Measurements from ENCODE around the gene MOBP.

Gene MOBP

GRCh38 chr3:39476783-39477182, 9.3 kb downstream of the MOBP start:
- H4K20me1 ChIP-seq (ENCODE audit: insufficient read depth, low read length, poor library complexity, severe bottlenecking), result no peaks in the 10 kb centered on the region
- no peaks in the 10 kb centered on the region for H3K79me2 ChIP-seq (ENCODE audit: insufficient read depth, low read length)
- H3K4me1 ChIP-seq (ENCODE audit: insufficient read depth, low read length, poor library complexity, severe bottlenecking), result peaks cover 8% of the 10 kb centered on the region
- H3K4me2 ChIP-seq (ENCODE audit: low read depth, low read length, poor library complexity, severe bottlenecking), result no peak overlapping the region
- H3K27me3 ChIP-seq (ENCODE audit: insufficient read depth, low read length, poor library complexity, severe bottlenecking), result no peaks in the 10 kb centered on the region
- no peaks in the 10 kb centered on the region for H3K36me3 ChIP-seq (ENCODE audit: insufficient read depth, low read length)
- H3F3A ChIP-seq (ENCODE audit: low read depth), result no peaks in the 10 kb centered on the region
- TF ChIP-seq CTCF (conservative IDR thresholded peaks at IDR 0.05; ENCODE audit: low read length), result no peak
- no peak for TF ChIP-seq EZH2phosphoT487 (IDR thresholded peaks at IDR 0.05; ENCODE audit: borderline replicate concordance)
- H3K9me2 ChIP-seq (replicated peaks; ENCODE audit: low read depth, low read length), result no peaks in the 10 kb centered on the region
- no peak overlapping the region for H3K4me3 ChIP-seq (ENCODE audit: low read length, poor library complexity, severe bottlenecking)
- no peak overlapping the region for H3K9ac ChIP-seq (ENCODE audit: low read depth, low read length, poor library complexity, severe bottlenecking)
- no peak overlapping the region for H2AFZ ChIP-seq (ENCODE audit: low read length)
- no peaks in the 10 kb centered on the region for H3K9me3 ChIP-seq (ENCODE audit: insufficient read depth, low read depth, low read length)

GRCh38 chr3:39478226-39478625, 10.7 kb downstream of the MOBP start:
- Histone ChIP-seq H4K20me1 (ENCODE audit: insufficient read depth, low read length, poor library complexity, severe bottlenecking) (no peaks in the 10 kb centered on the region), H2AFZ (ENCODE audit: low read length) (no peak overlapping the region), H3F3A (ENCODE audit: low read depth) (no peaks in the 10 kb centered on the region), H3K4me3 (ENCODE audit: low read length, poor library complexity, severe bottlenecking) (no peak overlapping the region), H3K79me2 (ENCODE audit: insufficient read depth, low read length) (no peaks in the 10 kb centered on the region), H3K4me1 (ENCODE audit: insufficient read depth, low read length, poor library complexity, severe bottlenecking) (peaks cover 6% of the 10 kb centered on the region), H3K9ac (ENCODE audit: low read depth, low read length, poor library complexity, severe bottlenecking) (no peak overlapping the region), H3K27me3 (ENCODE audit: insufficient read depth, low read length, poor library complexity, severe bottlenecking) (no peaks in the 10 kb centered on the region), H3K36me3 (ENCODE audit: insufficient read depth, low read length) (no peaks in the 10 kb centered on the region), H3K9me3 (ENCODE audit: insufficient read depth, low read depth, low read length) (no peaks in the 10 kb centered on the region), H3K4me2 (ENCODE audit: low read depth, low read length, poor library complexity, severe bottlenecking) (no peak overlapping the region), H3K9me2 (replicated peaks; ENCODE audit: low read depth, low read length) (no peaks in the 10 kb centered on the region)
- TF ChIP-seq CTCF (conservative IDR thresholded peaks at IDR 0.05; ENCODE audit: low read length) (no peak), EZH2phosphoT487 (IDR thresholded peaks at IDR 0.05; ENCODE audit: borderline replicate concordance) (no peak)

- TF ChIP-seq CTCF (conservative IDR thresholded peaks at IDR 0.05; ENCODE audit: low read length), result no peak
- TF ChIP-seq EZH2phosphoT487 (IDR thresholded peaks at IDR 0.05; ENCODE audit: borderline replicate concordance), result no peak
- H3K9me3 ChIP-seq (ENCODE audit: insufficient read depth, low read depth, low read length), result no peaks in the 10 kb centered on the region
- H3K4me2 ChIP-seq (ENCODE audit: low read depth, low read length, poor library complexity, severe bottlenecking), result no peak overlapping the region
- H3K27me3 ChIP-seq (ENCODE audit: insufficient read depth, low read length, poor library complexity, severe bottlenecking), result no peaks in the 10 kb centered on the region
- H3K36me3 ChIP-seq (ENCODE audit: insufficient read depth, low read length), result no peaks in the 10 kb centered on the region
- H3F3A ChIP-seq (ENCODE audit: low read depth), result no peaks in the 10 kb centered on the region
- no peaks in the 10 kb centered on the region for H3K9me2 ChIP-seq (replicated peaks; ENCODE audit: low read depth, low read length)
- no peaks in the 10 kb centered on the region for H3K79me2 ChIP-seq (ENCODE audit: insufficient read depth, low read length)
- H2AFZ ChIP-seq (ENCODE audit: low read length), result no peak overlapping the region
- no peaks in the 10 kb centered on the region for H4K20me1 ChIP-seq (ENCODE audit: insufficient read depth, low read length, poor library complexity, severe bottlenecking)
- no peak overlapping the region for H3K9ac ChIP-seq (ENCODE audit: low read depth, low read length, poor library complexity, severe bottlenecking)
- H3K4me1 ChIP-seq (ENCODE audit: insufficient read depth, low read length, poor library complexity, severe bottlenecking), result no peaks in the 10 kb centered on the region
- H3K4me3 ChIP-seq (ENCODE audit: low read length, poor library complexity, severe bottlenecking), result no peak overlapping the region
These were observed 12.4 kb downstream of the MOBP start for GRCh38 chr3:39479701-39480414.

All from Loucy (cell line).